K562 (cell line): ENCODE data around the gene MYL11. TPM values are rescaled to one million over a fixed set of nuclear protein-coding genes. Genes with fewer than 3 reads are reported as not detected.
A peak's percentile ranks its signal among the peaks of the same experiment; 100 is the strongest.

Source experiments
- CCAR2 ChIP-seq: fragments of 200-400 bp; formaldehyde crosslinking; IDR thresholded peaks from 2 replicates; pipeline ENCODE4 v1.6.1; 2017; ENCODE audit warnings: mild to moderate bottlenecking, low read depth, low read length
- DDX20 ChIP-seq: fragments of 450-650 bp; IDR thresholded peaks from 2 replicates; pipeline ENCODE4 v1.6.1; 2016; ENCODE audit warnings: missing genetic modification characterization, low read depth, mild to moderate bottlenecking, missing compliant biosample characterization, moderate library complexity
- DMBX1 ChIP-seq: fragments of 250-450 bp; sonication (Bioruptor Pico); IDR thresholded peaks from 2 replicates; pipeline ENCODE4 v1.8.0; 2022; ENCODE audit warnings: inconsistent platforms, mild to moderate bottlenecking, moderate library complexity, borderline replicate concordance
- DNMT1 ChIP-seq: fragments of 450-650 bp; IDR thresholded peaks from 2 replicates; pipeline ENCODE4 v1.6.1; 2016; ENCODE audit warnings: antibody characterized with exemption, mild to moderate bottlenecking
- DPF2 ChIP-seq: fragments of 450-650 bp; IDR thresholded peaks from 2 replicates; pipeline ENCODE4 v1.6.1; 2016
- ETV1 ChIP-seq: fragments of 450-650 bp; conservative IDR thresholded peaks from 2 replicates; pipeline ENCODE4 v1.6.1; 2016; ENCODE audit warnings: missing genetic modification characterization, control low read depth, low read depth, missing compliant biosample characterization
- FOXK1 ChIP-seq: sonication (generic); formaldehyde crosslinking; IDR thresholded peaks from 2 replicates; pipeline ENCODE4 v1.8.0; 2022; ENCODE audit warnings: missing genetic modification reagents, mild to moderate bottlenecking, borderline replicate concordance
- FOXM1 ChIP-seq, 2 experiments: fragments of 450-650 bp in 1 of 2; sonication (generic) in 1 of 2; formaldehyde crosslinking in 1 of 2; IDR thresholded peaks; 2 replicates each; pipeline versions ENCODE4 v1.6.1 to v1.9.0; 2017 to 2022; ENCODE audit warnings: low read depth in 2 of 2, mild to moderate bottlenecking in 2 of 2, missing genetic modification reagents in 1 of 2, moderate library complexity in 1 of 2
- MTA1 ChIP-seq: fragments of 450-650 bp; IDR thresholded peaks from 2 replicates; pipeline ENCODE4 v1.6.1; 2017; ENCODE audit warnings: borderline replicate concordance
- POLR2AphosphoS2 ChIP-seq: IDR thresholded peaks from 2 replicates; pipeline ENCODE4 v1.6.1; 2012; ENCODE audit warnings: low read length, improper control_type of control experiment
- RB1 ChIP-seq: fragments of 450-650 bp; IDR thresholded peaks from 2 replicates; pipeline ENCODE4 v1.6.1; 2017; ENCODE audit warnings: low read depth, mild to moderate bottlenecking
- SAFB2 ChIP-seq: fragments of 200-400 bp; formaldehyde crosslinking; IDR thresholded peaks from 2 replicates; pipeline ENCODE4 v1.6.1; 2018; ENCODE audit warnings: borderline replicate concordance, low read length, low read depth, moderate library complexity; ENCODE audit not compliant: severe bottlenecking
- SMARCA4 ChIP-seq: fragments of 450-650 bp; IDR thresholded peaks from 2 replicates; pipeline ENCODE4 v1.6.1; 2016
- TARDBP ChIP-seq: fragments of 450-650 bp; IDR thresholded peaks from 2 replicates; pipeline ENCODE4 v1.6.1; 2016
- TOE1 ChIP-seq, 2 experiments: fragments of 450-650 bp in 1 of 2; sonication (generic) in 1 of 2; formaldehyde crosslinking in 1 of 2; IDR thresholded peaks; 2 replicates each; pipeline versions ENCODE4 v1.7.1 to v1.8.0; 2016 to 2022; ENCODE audit warnings: borderline replicate concordance in 2 of 2, mild to moderate bottlenecking in 2 of 2, antibody characterized with exemption in 1 of 2, inconsistent platforms in 1 of 2, low read depth in 1 of 2, missing genetic modification reagents in 1 of 2, moderate library complexity in 1 of 2
- polyA plus RNA-seq, 8 experiments: library from polyadenylated mRNA; depleted of rRNA in 4 of 8; stranded (reverse) in 5 of 8; unstranded in 3 of 8; fragments of >200 nt; fragmentation: Nextera tagmentation in 2 of 8; fragmentation: Illumina TruSeq in 1 of 8; extraction: Ambion mirVana in 2 of 8; extraction: Trizol in 1 of 8; gene quantifications; 2 replicates each; pipeline versions ENCODE4 v1.2.1 to v1.2.3, GENCODE V29; 2011 to 2014; ENCODE audit warnings: inconsistent platforms in 1 of 8, missing spikeins in 1 of 8
- total RNA-seq, 7 experiments: library from RNA; depleted of rRNA in 6 of 7; stranded (reverse); fragments of >200 nt in 6 of 7; fragmentation: Illumina TruSeq in 2 of 7; extraction: Trizol in 2 of 7; gene quantifications; 2 replicates each; pipeline versions ENCODE4 v1.2.1 to v1.2.3, GENCODE V29; 2011 to 2021; ENCODE audit warnings: low replicate concordance in 1 of 7
- TF ChIP-seq, protein P1 (sequence below): sonication (generic); formaldehyde crosslinking; IDR thresholded peaks from 2 replicates; pipeline ENCODE4 v1.8.0; 2023; ENCODE audit warnings: missing genetic modification reagents, mild to moderate bottlenecking, borderline replicate concordance
- TF ChIP-seq, protein P2 (sequence below): fragments of 450-650 bp; formaldehyde crosslinking; IDR thresholded peaks from 2 replicates; pipeline ENCODE4 v1.4.0; 2022; ENCODE audit warnings: missing genetic modification characterization

MYL11 gene
- total and polyA plus RNA-seq, 9 of the 15 experiments (the other 6 are each of a cell fraction or from before 2014, with no cell fraction given): 0.31 to 1.5 (median 0.73) TPM; not detected in 4

GRCh38 chr16:30378236-30379157 is 3.9 kb downstream of the MYL11 start (continued):
- TF ChIP-seq SAFB2 (no peak), RB1 (peak; percentile 87), FOXM1 (IDR thresholded peaks at IDR 0.05; ENCODE audit: low read depth) (no peak), FOXM1 (CRISPR knock-in tag; IDR thresholded peaks at IDR 0.05; ENCODE audit: low read depth) (peak; percentile 77; the same call in 1 of the 2 replicates), DPF2 (no peak; the same call in 1 of the 2 replicates), CCAR2 (no peak), SMARCA4 (no peak), FOXK1 (no peak), MTA1 (0 out of 2 replicates have a peak, but pooled peaks have one; percentile 54), TOE1 (IDR thresholded peaks at IDR 0.05; ENCODE audit: borderline replicate concordance) (peak; percentile 36; the same call in 1 of the 2 replicates), TOE1 (CRISPR knock-in tag; IDR thresholded peaks at IDR 0.05; ENCODE audit: borderline replicate concordance, low read depth) (0 out of 2 replicates have a peak, but pooled peaks have one; percentile 67), DDX20 (tag) (no peak), ETV1 (peak; percentile 9; the same call in 1 of the 2 replicates), DNMT1 (0 out of 2 replicates have a peak, but pooled peaks have one; percentile 70), DMBX1 (CRISPR knock-in tag) (no peak), TARDBP (peak; percentile 50; the same call in 1 of the 2 replicates), POLR2AphosphoS2 (peak; percentile 75; the same call in 1 of the 2 replicates)
- TF ChIP-seq, protein P1, sequence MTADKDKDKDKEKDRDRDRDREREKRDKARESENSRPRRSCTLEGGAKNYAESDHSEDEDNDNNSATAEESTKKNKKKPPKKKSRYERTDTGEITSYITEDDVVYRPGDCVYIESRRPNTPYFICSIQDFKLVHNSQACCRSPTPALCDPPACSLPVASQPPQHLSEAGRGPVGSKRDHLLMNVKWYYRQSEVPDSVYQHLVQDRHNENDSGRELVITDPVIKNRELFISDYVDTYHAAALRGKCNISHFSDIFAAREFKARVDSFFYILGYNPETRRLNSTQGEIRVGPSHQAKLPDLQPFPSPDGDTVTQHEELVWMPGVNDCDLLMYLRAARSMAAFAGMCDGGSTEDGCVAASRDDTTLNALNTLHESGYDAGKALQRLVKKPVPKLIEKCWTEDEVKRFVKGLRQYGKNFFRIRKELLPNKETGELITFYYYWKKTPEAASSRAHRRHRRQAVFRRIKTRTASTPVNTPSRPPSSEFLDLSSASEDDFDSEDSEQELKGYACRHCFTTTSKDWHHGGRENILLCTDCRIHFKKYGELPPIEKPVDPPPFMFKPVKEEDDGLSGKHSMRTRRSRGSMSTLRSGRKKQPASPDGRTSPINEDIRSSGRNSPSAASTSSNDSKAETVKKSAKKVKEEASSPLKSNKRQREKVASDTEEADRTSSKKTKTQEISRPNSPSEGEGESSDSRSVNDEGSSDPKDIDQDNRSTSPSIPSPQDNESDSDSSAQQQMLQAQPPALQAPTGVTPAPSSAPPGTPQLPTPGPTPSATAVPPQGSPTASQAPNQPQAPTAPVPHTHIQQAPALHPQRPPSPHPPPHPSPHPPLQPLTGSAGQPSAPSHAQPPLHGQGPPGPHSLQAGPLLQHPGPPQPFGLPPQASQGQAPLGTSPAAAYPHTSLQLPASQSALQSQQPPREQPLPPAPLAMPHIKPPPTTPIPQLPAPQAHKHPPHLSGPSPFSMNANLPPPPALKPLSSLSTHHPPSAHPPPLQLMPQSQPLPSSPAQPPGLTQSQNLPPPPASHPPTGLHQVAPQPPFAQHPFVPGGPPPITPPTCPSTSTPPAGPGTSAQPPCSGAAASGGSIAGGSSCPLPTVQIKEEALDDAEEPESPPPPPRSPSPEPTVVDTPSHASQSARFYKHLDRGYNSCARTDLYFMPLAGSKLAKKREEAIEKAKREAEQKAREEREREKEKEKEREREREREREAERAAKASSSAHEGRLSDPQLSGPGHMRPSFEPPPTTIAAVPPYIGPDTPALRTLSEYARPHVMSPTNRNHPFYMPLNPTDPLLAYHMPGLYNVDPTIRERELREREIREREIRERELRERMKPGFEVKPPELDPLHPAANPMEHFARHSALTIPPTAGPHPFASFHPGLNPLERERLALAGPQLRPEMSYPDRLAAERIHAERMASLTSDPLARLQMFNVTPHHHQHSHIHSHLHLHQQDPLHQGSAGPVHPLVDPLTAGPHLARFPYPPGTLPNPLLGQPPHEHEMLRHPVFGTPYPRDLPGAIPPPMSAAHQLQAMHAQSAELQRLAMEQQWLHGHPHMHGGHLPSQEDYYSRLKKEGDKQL (CRISPR knock-in tag): 0 out of 2 replicates have a peak, but pooled peaks have one; percentile 86
- TF ChIP-seq, protein P2, sequence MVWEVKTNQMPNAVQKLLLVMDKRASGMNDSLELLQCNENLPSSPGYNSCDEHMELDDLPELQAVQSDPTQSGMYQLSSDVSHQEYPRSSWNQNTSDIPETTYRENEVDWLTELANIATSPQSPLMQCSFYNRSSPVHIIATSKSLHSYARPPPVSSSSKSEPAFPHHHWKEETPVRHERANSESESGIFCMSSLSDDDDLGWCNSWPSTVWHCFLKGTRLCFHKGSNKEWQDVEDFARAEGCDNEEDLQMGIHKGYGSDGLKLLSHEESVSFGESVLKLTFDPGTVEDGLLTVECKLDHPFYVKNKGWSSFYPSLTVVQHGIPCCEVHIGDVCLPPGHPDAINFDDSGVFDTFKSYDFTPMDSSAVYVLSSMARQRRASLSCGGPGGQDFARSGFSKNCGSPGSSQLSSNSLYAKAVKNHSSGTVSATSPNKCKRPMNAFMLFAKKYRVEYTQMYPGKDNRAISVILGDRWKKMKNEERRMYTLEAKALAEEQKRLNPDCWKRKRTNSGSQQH: 0 out of 2 replicates have a peak, but pooled peaks have one; percentile 39
